SK-N-SH treated with all-trans-retinoic acid at 6 μM for 48 hours (cell line): Measurements from ENCODE around the gene INPP4B.

Experiments used
- CSDC2 ChIP-seq: fragments of 250-450 bp; sonication (Bioruptor Pico); IDR thresholded peaks from 2 replicates; pipeline ENCODE4 v1.5.0; 2020; ENCODE audit warnings: mild to moderate bottlenecking, moderate library complexity
- ESRRG ChIP-seq: fragments of 250-450 bp; sonication (Bioruptor Pico); IDR thresholded peaks from 2 replicates; pipeline ENCODE4 v1.6.1; 2021; ENCODE audit warnings: mild to moderate bottlenecking
- ZC3H10 ChIP-seq: fragments of 250-450 bp; sonication (Bioruptor Pico); IDR thresholded peaks from 2 replicates; pipeline ENCODE4 v1.5.1; 2021; ENCODE audit warnings: mild to moderate bottlenecking, moderate library complexity
- ZFP3 ChIP-seq: fragments of 250-450 bp; sonication (Bioruptor Pico); IDR thresholded peaks from 2 replicates; pipeline ENCODE4 v1.5.0; 2020; ENCODE audit warnings: mild to moderate bottlenecking, moderate library complexity
- ZFP30 ChIP-seq: fragments of 450-650 bp; formaldehyde crosslinking; IDR thresholded peaks from 2 replicates; pipeline ENCODE4 v1.5.0; 2022; ENCODE audit warnings: mild to moderate bottlenecking, moderate library complexity
- ZNF70 ChIP-seq: fragments of 450-650 bp; formaldehyde crosslinking; IDR thresholded peaks from 2 replicates; pipeline ENCODE4 v1.5.0; 2020; ENCODE audit warnings: mild to moderate bottlenecking, moderate library complexity
- TF ChIP-seq, protein P1 (sequence below): fragments of 250-450 bp; sonication (Bioruptor Pico); IDR thresholded peaks from 2 replicates; pipeline ENCODE4 v1.5.1; 2021; ENCODE audit warnings: mild to moderate bottlenecking, moderate library complexity

DNA sequence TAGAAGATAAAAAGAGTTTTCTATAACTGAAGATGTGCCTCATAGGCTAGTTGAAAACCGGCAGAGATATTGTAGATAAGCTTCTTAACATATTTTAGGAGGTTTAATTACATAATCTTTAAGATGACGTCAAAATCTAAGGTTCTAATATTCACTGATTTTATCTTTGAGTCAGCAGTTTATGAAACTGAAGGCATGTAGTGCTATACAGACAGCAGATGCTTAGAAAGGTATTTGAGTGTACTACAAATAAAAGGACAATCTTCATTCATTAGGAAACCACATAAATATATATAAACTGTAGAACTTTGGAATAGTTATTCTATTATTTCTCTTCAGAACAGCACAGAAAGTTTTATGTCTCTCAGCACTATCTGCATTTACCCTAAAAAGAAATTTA is 704.9 kb downstream of the INPP4B start:
- TF ChIP-seq, protein P1, sequence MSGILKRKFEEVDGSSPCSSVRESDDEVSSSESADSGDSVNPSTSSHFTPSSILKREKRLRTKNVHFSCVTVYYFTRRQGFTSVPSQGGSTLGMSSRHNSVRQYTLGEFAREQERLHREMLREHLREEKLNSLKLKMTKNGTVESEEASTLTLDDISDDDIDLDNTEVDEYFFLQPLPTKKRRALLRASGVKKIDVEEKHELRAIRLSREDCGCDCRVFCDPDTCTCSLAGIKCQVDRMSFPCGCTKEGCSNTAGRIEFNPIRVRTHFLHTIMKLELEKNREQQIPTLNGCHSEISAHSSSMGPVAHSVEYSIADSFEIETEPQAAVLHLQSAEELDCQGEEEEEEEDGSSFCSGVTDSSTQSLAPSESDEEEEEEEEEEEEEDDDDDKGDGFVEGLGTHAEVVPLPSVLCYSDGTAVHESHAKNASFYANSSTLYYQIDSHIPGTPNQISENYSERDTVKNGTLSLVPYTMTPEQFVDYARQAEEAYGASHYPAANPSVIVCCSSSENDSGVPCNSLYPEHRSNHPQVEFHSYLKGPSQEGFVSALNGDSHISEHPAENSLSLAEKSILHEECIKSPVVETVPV (CRISPR knock-in tag) = no peak
- TF ChIP-seq ZC3H10 (no peak), CSDC2 (no peak), ZFP3 (CRISPR knock-in tag) (no peak), ZFP30 (CRISPR knock-in tag) (no peak), ZNF70 (CRISPR knock-in tag) (no peak), ESRRG (CRISPR knock-in tag) (no peak)
